Gastrocnemius medialis (tissue), 4 donors: ENCODE data around the gene USP36. TPM values are rescaled to one million over a fixed set of nuclear protein-coding genes. Genes with fewer than 3 reads are reported as not detected.

Experiments
- ATAC-seq, 2 donors: fragments of 150-250 bp; one replicate each; pipeline ENCODE4 v1.9.1; 2016
- DNase-seq, 2 donors: peaks; one replicate each; pipeline ENCODE4 v3.0.0-alpha.2; 2019
- H3K27ac ChIP-seq, 4 donors: fragments of 200-600 bp; sonication (generic); 1 replicate in 1 of 4; 2 replicates in 3 of 4; pipeline ENCODE4 v1.5.1; 2016 to 2018; ENCODE audit warnings: mild to moderate bottlenecking in 2 of 4, moderate library complexity in 1 of 4
- H3K27me3 ChIP-seq, 3 donors: fragments of 200-600 bp; sonication (generic) in 2 of 3; 1 replicate in 1 of 3; 2 replicates in 2 of 3; pipeline versions ENCODE4 v1.5.1 to v1.6.0; 2016 to 2019; ENCODE audit warnings: mild to moderate bottlenecking in 1 of 3, moderate library complexity in 1 of 3
- H3K36me3 ChIP-seq, 2 donors: fragments of 200-600 bp; sonication (generic) in 1 of 2; one replicate each; pipeline ENCODE4 v1.5.1; 2017 to 2018
- H3K4me1 ChIP-seq, 2 donors: fragments of 200-600 bp; sonication (generic) in 1 of 2; one replicate each; pipeline ENCODE4 v1.5.1; 2016 to 2017; ENCODE audit warnings: mild to moderate bottlenecking in 2 of 2
- H3K4me3 ChIP-seq, 4 donors: fragments of 200-600 bp; sonication (generic) in 3 of 4; 1 replicate in 1 of 4; 2 replicates in 3 of 4; pipeline ENCODE4 v1.5.1; 2016 to 2019; ENCODE audit warnings: mild to moderate bottlenecking in 2 of 4
- H3K9me3 ChIP-seq, 3 donors: fragments of 200-600 bp; sonication (generic) in 2 of 3; 1 replicate in 1 of 3; 2 replicates in 2 of 3; pipeline ENCODE4 v1.5.1; 2016 to 2019
- POLR2A ChIP-seq, 2 donors: fragments of 450-650 bp; IDR thresholded peaks; one replicate each; pipeline ENCODE4 v1.6.1; 2017; ENCODE audit warnings: antibody characterized with exemption in 2 of 2, mild to moderate bottlenecking in 2 of 2, moderate library complexity in 2 of 2
- in situ Hi-C, 4 donors: fragments of 200-750 bp; cut with MboI; loops; one replicate each; pipeline versions ENCODE4 v1.15.0 to v1.8.0; 2017; ENCODE audit warnings: low sequenced_read_pairs in 4 of 4
- intact Hi-C: fragments of 100-400 bp; cut with DNase I; formaldehyde crosslinking; loops from one replicate; pipeline ENCODE4 v1.15.1; 2023; ENCODE audit warnings: low total_unique reads
- total RNA-seq, 4 donors: library from RNA; depleted of rRNA; stranded (reverse); fragments of >200 nt; gene quantifications; one replicate each; pipeline versions ENCODE4 v1.1.0 to v1.2.3, GENCODE V29; 2016
- TF ChIP-seq, protein P1 (sequence below), 5 experiments: fragments of 450-650 bp in 3 of 5; fragments of 200-600 bp in 2 of 5; sonication (generic) in 2 of 5; IDR thresholded peaks in 4 of 5; conservative IDR thresholded peaks in 1 of 5; 1 replicate in 4 of 5; 2 replicates in 1 of 5; pipeline ENCODE4 v1.5.1; 2016 to 2019; ENCODE audit warnings: antibody characterized with exemption in 5 of 5, mild to moderate bottlenecking in 3 of 5, moderate library complexity in 3 of 5

USP36 gene
- total RNA-seq, 4 donors from 2014 or later: 15.2 to 21.1 (median 20.0) TPM

DNA sequence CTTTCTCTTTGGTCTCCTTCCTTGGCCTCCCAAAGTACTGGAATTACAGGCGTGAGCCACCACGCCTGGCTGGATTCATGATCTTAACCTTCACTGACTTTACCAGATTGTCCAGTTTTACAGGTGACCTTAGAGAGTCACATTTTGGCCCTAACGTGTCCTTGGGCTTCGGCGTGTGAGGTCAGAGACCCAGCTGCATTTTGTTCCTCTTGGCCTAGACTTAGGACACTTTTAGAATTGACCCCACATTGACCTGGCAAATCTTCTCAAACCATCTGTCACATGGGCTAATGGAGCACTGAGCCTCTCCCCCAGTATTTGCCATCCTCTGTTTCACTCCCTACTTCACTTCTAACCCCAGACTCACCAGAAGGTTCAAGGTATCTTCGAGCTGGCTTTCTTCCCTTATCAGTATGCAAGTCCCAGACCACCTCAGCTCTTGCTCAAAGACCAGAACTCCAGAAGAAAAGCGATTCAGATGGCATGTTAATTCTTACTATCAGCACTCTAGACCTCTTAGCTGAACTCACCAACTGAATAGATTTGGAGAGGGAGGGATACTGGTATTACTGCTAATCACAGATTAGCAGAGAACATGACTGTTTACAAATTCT lies 56.8 kb downstream of the USP36 start:
- no peaks in the 10 kb centered on the region for H3K9me3 ChIP-seq
- in situ Hi-C loops (no loop called here), intact Hi-C loops (loop anchor here (5.0 kb wide), 1 partner anchor 107 kb away; no protein-coding TSS in a partner anchor)
- H3K27me3 ChIP-seq: no peaks in the 10 kb centered on the region
- H3K4me3 ChIP-seq: no peak overlapping the region
- DNase-seq: no peak
- peak overlapping the region; percentile 79 to 99 (median 98) for H3K27ac ChIP-seq
- ATAC-seq: no peak
- TF ChIP-seq, protein P1, sequence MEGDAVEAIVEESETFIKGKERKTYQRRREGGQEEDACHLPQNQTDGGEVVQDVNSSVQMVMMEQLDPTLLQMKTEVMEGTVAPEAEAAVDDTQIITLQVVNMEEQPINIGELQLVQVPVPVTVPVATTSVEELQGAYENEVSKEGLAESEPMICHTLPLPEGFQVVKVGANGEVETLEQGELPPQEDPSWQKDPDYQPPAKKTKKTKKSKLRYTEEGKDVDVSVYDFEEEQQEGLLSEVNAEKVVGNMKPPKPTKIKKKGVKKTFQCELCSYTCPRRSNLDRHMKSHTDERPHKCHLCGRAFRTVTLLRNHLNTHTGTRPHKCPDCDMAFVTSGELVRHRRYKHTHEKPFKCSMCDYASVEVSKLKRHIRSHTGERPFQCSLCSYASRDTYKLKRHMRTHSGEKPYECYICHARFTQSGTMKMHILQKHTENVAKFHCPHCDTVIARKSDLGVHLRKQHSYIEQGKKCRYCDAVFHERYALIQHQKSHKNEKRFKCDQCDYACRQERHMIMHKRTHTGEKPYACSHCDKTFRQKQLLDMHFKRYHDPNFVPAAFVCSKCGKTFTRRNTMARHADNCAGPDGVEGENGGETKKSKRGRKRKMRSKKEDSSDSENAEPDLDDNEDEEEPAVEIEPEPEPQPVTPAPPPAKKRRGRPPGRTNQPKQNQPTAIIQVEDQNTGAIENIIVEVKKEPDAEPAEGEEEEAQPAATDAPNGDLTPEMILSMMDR (IDR thresholded peaks at IDR 0.05 in 4 of 5, conservative IDR thresholded peaks at IDR 0.05 in 1 of 5): no peak
- TF ChIP-seq POLR2A (IDR thresholded peaks at IDR 0.05): no peak
- peaks cover 24 to 31% of the 10 kb centered on the region in 2 donors for H3K4me1 ChIP-seq
- no peaks in the 10 kb centered on the region for H3K36me3 ChIP-seq

DNA sequence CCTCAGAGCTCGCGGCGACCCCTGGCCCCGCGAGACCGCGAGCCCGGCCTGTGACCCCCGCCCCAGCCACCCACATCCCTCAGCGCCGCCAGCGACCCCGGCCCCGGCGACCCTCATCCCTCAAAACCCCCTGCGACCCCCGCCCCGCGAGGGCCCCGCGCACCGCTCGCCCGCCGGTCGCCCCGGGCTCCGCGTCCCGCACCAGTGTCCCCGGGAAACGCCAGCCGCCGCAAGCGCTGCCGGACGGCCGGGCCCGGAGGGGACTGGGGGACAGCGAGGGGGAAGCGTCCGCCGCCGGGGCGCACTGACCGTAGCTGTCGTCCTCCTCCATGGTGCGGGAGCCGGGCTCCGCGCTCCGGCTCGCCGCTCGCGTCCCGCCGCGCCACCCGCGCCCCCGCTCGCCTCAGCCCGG lies 58.7 kb downstream of the USP36 start, which contains the start of gene CYTH1:
Gene CYTH1 (minus strand): TSS at position 381 of the 412 bp plus-strand sequence. CDS start 50 bp downstream, at position 331.
- intact Hi-C loops (loop anchor here (1.0 to 5.0 kb wide), 2 partner anchors 58 to 105 kb away; partner anchors contain the start of gene USP36), in situ Hi-C loops (no loop called here)
- peak within 1 kb of the TSS; percentile 61 to 98 (median 90) for H3K4me3 ChIP-seq
- no peaks in the 10 kb centered on the region for H3K9me3 ChIP-seq
- H3K4me1 ChIP-seq: peaks cover 24 to 27% of the 10 kb centered on the region in 2 donors
- DNase-seq (no peak), ATAC-seq (peak; percentile 5 to 28)
- H3K27ac ChIP-seq: peak within 1 kb of the TSS; percentile 86 to 99 (median 98)
- no peaks in the 10 kb centered on the region for H3K27me3 ChIP-seq
- no peaks in the 10 kb centered on the region for H3K36me3 ChIP-seq
- peak; percentile 82 to 90 for TF ChIP-seq POLR2A (IDR thresholded peaks at IDR 0.05)
- TF ChIP-seq, protein P1 (IDR thresholded peaks at IDR 0.05 in 4 of 5, conservative IDR thresholded peaks at IDR 0.05 in 1 of 5): no peak

DNA sequence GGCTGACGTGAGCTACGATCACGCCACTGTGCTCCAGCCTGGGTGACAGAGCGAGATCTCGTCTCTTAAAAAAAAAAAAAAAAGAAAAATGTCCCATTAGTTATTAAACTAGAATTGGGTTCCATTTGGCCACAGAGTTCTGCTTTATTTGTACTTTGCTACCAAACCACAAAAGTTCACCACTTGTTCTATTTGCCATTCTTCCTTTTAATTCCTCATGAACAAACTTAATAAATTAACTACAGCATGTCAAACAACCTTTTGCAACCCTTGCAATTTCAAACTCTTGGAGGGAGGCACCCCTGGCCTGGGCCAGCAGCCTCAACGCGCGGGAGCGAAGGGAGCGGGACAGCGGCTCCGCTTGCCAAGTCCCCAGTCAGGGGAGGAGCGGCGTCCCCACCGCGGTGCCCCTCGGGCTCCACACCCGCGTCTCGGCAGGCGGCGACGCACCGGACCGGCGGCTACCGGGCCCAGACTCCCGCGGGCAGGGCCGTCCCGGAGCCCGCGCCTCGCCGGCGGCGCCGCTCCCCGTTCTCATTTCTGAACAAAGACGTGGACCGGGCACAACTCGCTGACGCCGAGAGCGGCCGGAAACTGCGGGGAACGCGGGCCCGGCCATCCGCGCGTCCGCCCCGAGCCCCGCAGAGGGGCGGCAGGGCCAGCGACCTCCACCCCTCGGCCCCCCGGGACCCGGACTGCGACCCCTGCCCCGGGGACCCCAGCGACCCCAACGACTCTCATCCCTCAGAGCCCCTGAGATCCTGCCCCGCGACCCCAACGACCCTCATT lies 59.3 kb downstream of the USP36 start:
- ATAC-seq: peak; percentile 16 to 24

DNA sequence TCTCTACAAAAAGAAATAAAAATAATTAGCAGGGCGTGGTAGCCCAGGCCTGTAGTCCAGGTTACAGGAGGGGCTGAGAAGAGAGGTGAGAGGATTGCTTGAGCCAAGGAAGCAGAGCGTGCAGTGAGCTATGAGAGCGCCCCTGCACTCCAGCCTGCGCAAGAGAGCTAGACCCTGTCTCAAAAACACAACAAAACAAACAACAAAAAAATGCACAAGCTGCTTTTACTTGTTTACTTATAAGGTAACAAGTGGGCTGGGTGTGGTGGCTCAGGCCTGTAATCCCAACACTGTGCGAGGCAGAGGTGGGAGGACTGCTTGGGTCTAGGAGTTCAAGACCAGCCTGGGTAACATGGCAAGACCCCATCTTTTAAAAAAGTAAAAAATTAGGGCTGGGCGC lies 60.3 kb downstream of the USP36 start:
- H3K4me3 ChIP-seq: peak overlapping the region; percentile 60 to 96 (median 90)
- peak overlapping the region; percentile 82 to 99 (median 90) for H3K27ac ChIP-seq
- ATAC-seq (no peak), DNase-seq (no peak)
- H3K27me3 ChIP-seq: no peaks in the 10 kb centered on the region
- no peaks in the 10 kb centered on the region for H3K36me3 ChIP-seq
- H3K9me3 ChIP-seq: no peaks in the 10 kb centered on the region
- TF ChIP-seq POLR2A (IDR thresholded peaks at IDR 0.05): no peak
- TF ChIP-seq, protein P1 (IDR thresholded peaks at IDR 0.05 in 4 of 5, conservative IDR thresholded peaks at IDR 0.05 in 1 of 5): no peak
- H3K4me1 ChIP-seq: peaks cover 30 to 34% of the 10 kb centered on the region in 2 donors
- intact Hi-C loops (loop anchor here (5.0 kb wide), 1 partner anchor 103 kb away; no protein-coding TSS in a partner anchor), in situ Hi-C loops (no loop called here)

More for the DNA sequence above, 59.3 kb downstream of the USP36 start:
- H3K4me3 ChIP-seq: peak overlapping the region; percentile 60 to 96 (median 90)
- H3K4me1 ChIP-seq: peaks cover 26 to 29% of the 10 kb centered on the region in 2 donors
- H3K9me3 ChIP-seq: no peaks in the 10 kb centered on the region
- no peaks in the 10 kb centered on the region for H3K36me3 ChIP-seq
- TF ChIP-seq, protein P1 (IDR thresholded peaks at IDR 0.05 in 4 of 5, conservative IDR thresholded peaks at IDR 0.05 in 1 of 5): no peak
- no peak for TF ChIP-seq POLR2A (IDR thresholded peaks at IDR 0.05)
- peak in 1 of 2 donors; percentile 56 for DNase-seq
- peak overlapping the region; percentile 82 to 99 (median 90) for H3K27ac ChIP-seq
- intact Hi-C loops (loop anchor here (5.0 kb wide), 1 partner anchor 104 kb away; no protein-coding TSS in a partner anchor), in situ Hi-C loops (no loop called here)
- H3K27me3 ChIP-seq: no peaks in the 10 kb centered on the region
